ENCODE results near the gene DBH.

Gene DBH

DNA sequence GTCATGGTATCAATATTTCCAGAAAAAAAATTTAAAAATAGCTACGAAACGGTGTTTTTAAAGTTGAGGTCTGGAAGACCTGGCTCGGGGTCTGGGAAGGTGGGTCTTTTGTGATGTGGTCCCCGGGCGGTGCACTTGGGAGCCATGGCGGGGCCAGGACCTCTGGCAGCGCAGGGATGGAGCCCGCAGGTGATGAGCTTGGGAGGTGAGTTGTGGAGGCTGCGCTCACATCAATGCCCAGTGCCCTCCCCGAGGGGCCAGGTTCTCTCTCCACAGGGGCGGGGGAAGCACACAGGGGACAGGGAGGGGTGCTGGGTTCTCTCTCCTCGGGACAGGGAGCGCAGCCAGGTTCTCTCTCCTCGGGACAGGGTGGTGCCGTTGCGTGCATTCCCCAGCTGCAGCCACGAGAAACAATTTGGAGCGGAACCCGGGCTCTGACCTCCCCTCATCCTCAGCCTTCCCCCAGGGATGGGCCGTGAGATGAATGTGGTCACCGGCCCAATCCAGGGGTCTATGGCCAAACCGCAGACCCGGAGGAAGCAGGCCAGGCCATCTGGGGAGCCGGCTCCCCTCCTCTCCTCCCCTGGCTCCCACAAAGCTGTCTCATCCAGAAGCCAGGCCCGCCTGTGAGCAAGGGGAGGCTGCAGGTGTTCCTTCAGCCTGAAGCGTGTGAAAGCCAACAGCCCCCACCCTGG is 25.8 kb downstream of the DBH start:
- H3K9me3 ChIP-seq (ENCODE audit: insufficient read depth, low read length), result no peaks in the 10 kb centered on the region
- H3K36me3 ChIP-seq (ENCODE audit: insufficient read depth, insufficient read length, low read length), result no peaks in the 10 kb centered on the region
- H3K27me3 ChIP-seq (ENCODE audit: insufficient read depth, insufficient read length), result peaks cover 29% of the 10 kb centered on the region
- H3K4me3 ChIP-seq (ENCODE audit: insufficient read length, low read depth), result no peak overlapping the region
- no peak for DNase-seq (ENCODE audit: low read depth, low spot score)
- H3K4me1 ChIP-seq (ENCODE audit: insufficient read depth, insufficient read length), result peaks cover 10% of the 10 kb centered on the region
- TF ChIP-seq YY1 (IDR thresholded peaks at IDR 0.05; ENCODE audit: insufficient read depth, insufficient read length) (no peak), ZNF274 (IDR thresholded peaks at IDR 0.05; ENCODE audit: low read depth, low read length) (no peak), SUZ12 (IDR thresholded peaks at IDR 0.05; ENCODE audit: extremely low read depth, insufficient read depth, insufficient read length) (no peak)
- H3K9ac ChIP-seq (ENCODE audit: insufficient read length, low read depth), result no peak overlapping the region

DNA sequence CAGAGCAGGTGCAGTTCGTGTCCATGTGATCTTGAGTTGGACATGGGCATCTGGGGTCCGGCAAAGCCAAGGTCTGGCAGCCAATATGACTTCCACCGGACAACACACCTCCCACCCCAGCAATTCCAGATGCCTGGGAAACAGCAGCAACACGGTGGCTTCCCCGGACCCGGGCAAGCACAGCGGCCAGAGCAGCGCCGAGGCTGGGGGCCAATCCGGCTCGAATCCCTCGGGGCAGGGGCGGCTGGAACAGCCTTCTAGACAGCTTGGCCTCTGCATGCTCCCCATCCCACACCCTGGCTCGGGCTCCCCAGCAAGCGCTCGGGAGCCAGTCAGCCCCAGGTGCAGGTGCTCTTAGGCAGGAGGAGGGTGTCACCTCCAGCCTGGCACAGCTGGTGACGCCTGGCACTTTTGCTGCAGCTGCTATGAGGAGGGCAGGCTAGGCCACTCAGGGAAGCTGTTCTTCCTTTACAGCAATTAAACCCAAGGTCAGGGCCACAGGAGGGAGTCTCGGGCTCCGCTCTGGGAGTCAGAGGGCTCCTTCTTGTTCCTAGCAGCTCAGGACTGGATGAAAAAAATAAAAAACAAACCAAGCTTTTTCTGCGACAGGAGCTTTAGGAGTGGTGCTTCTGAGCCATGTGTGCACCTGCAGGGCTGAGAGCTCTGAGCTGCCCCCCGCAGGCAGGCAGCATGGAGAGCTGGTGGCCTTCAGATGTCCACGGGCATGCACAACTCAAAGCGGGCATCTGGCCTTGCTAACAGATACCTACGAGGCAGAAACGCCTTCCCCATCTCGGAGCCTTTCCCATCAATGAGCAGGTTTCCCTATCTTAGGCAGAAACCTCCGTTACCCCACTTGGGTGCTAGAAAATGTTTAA is 28.2 kb downstream of the DBH start:
- H3K9ac ChIP-seq (ENCODE audit: insufficient read length, low read depth), result no peak overlapping the region
- peaks cover 1% of the 10 kb centered on the region for H3K4me1 ChIP-seq (ENCODE audit: insufficient read depth, insufficient read length)
- no peaks in the 10 kb centered on the region for H3K36me3 ChIP-seq (ENCODE audit: insufficient read depth, insufficient read length, low read length)
- peaks cover 13% of the 10 kb centered on the region for H3K27me3 ChIP-seq (ENCODE audit: insufficient read depth, insufficient read length)
- no peak overlapping the region for H3K4me3 ChIP-seq (ENCODE audit: insufficient read length, low read depth)
- H3K9me3 ChIP-seq (ENCODE audit: insufficient read depth, low read length), result no peaks in the 10 kb centered on the region
- DNase-seq (ENCODE audit: low read depth, low spot score), result no peak
- no peak for TF ChIP-seq YY1 (IDR thresholded peaks at IDR 0.05; ENCODE audit: insufficient read depth, insufficient read length)
- no peak for TF ChIP-seq SUZ12 (IDR thresholded peaks at IDR 0.05; ENCODE audit: extremely low read depth, insufficient read depth, insufficient read length)
- no peak for TF ChIP-seq ZNF274 (IDR thresholded peaks at IDR 0.05; ENCODE audit: low read depth, low read length)

DNA sequence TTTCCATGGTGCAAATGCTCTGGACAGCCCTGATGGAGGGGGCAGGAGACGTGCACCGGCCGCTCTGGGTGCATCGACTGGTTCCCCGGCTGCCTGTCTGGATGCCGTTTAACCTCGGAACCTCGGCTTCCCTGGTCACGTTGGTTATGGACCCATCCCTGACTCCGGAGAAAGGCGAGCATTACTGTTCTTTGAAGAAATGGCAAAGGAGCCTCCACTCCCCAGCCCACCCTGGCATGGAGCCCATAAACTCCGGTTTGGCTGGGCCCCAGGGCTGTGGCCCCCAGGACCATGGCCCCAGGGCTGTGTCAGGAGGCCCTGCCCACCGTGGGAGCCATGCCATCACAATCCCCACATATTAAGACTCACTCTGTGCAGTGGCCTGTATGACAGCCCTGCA is 28.9 kb downstream of the DBH start:
- TF ChIP-seq SUZ12 (IDR thresholded peaks at IDR 0.05; ENCODE audit: extremely low read depth, insufficient read depth, insufficient read length), result no peak
- no peak for TF ChIP-seq ZNF274 (IDR thresholded peaks at IDR 0.05; ENCODE audit: low read depth, low read length)
- TF ChIP-seq YY1 (IDR thresholded peaks at IDR 0.05; ENCODE audit: insufficient read depth, insufficient read length), result no peak
- H3K9ac ChIP-seq (ENCODE audit: insufficient read length, low read depth), result no peak overlapping the region
- no peaks in the 10 kb centered on the region for H3K9me3 ChIP-seq (ENCODE audit: insufficient read depth, low read length)
- H3K27me3 ChIP-seq (ENCODE audit: insufficient read depth, insufficient read length), result peaks cover 6% of the 10 kb centered on the region
- no peak for DNase-seq (ENCODE audit: low read depth, low spot score)
- no peak overlapping the region for H3K4me3 ChIP-seq (ENCODE audit: insufficient read length, low read depth)
- peaks cover 4% of the 10 kb centered on the region for H3K4me1 ChIP-seq (ENCODE audit: insufficient read depth, insufficient read length)
- no peaks in the 10 kb centered on the region for H3K36me3 ChIP-seq (ENCODE audit: insufficient read depth, insufficient read length, low read length)

GRCh38 chr9:133665535-133665934 is 29.4 kb downstream of the DBH start:
- no peaks in the 10 kb centered on the region for H3K9me3 ChIP-seq (ENCODE audit: insufficient read depth, low read length)
- no peak overlapping the region for H3K4me3 ChIP-seq (ENCODE audit: insufficient read length, low read depth)

GRCh38 chr9:133666387-133666786 is 30.2 kb downstream of the DBH start:
- no peak for TF ChIP-seq ZNF274 (IDR thresholded peaks at IDR 0.05; ENCODE audit: low read depth, low read length)
- no peak for TF ChIP-seq YY1 (IDR thresholded peaks at IDR 0.05; ENCODE audit: insufficient read depth, insufficient read length)
- no peak for TF ChIP-seq SUZ12 (IDR thresholded peaks at IDR 0.05; ENCODE audit: extremely low read depth, insufficient read depth, insufficient read length)
- H3K27me3 ChIP-seq (ENCODE audit: insufficient read depth, insufficient read length), result no peaks in the 10 kb centered on the region

More at GRCh38 chr9:133665535-133665934, 29.4 kb downstream of the DBH start:
- TF ChIP-seq ZNF274 (IDR thresholded peaks at IDR 0.05; ENCODE audit: low read depth, low read length) (no peak), SUZ12 (IDR thresholded peaks at IDR 0.05; ENCODE audit: extremely low read depth, insufficient read depth, insufficient read length) (no peak), YY1 (IDR thresholded peaks at IDR 0.05; ENCODE audit: insufficient read depth, insufficient read length) (no peak)
- Histone ChIP-seq H3K27me3 (ENCODE audit: insufficient read depth, insufficient read length) (peaks cover 2% of the 10 kb centered on the region), H3K36me3 (ENCODE audit: insufficient read depth, insufficient read length, low read length) (no peaks in the 10 kb centered on the region), H3K9ac (ENCODE audit: insufficient read length, low read depth) (no peak overlapping the region), H3K4me1 (ENCODE audit: insufficient read depth, insufficient read length) (peaks cover 5% of the 10 kb centered on the region)
- no peak for DNase-seq (ENCODE audit: low read depth, low spot score)

DNA sequence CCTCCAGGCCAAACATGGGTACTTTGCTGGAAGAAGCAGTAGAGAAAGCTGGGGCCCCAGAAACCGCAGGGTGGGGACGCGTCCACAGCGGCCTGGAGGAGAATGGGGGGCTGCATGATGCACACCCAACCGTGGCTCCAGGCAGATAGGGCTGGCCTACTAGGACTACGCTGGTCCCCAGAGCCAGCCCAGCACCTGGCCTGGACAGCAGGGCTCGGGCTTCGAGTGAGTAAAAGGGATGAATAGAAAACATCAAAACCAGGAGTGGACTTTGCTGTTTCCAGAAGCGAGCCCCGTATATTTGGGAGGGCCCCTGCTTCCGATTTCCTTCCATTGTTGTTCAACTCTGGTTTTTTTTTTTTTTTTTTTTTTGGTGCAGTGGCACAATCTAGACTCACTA is 30.7 kb downstream of the DBH start:
- Histone ChIP-seq H3K36me3 (ENCODE audit: insufficient read depth, insufficient read length, low read length) (no peaks in the 10 kb centered on the region), H3K9me3 (ENCODE audit: insufficient read depth, low read length) (no peaks in the 10 kb centered on the region), H3K27me3 (ENCODE audit: insufficient read depth, insufficient read length) (no peaks in the 10 kb centered on the region), H3K9ac (ENCODE audit: insufficient read length, low read depth) (no peak overlapping the region), H3K4me3 (ENCODE audit: insufficient read length, low read depth) (no peak overlapping the region), H3K4me1 (ENCODE audit: insufficient read depth, insufficient read length) (peaks cover 9% of the 10 kb centered on the region)
- DNase-seq (ENCODE audit: low read depth, low spot score), result no peak
- TF ChIP-seq ZNF274 (IDR thresholded peaks at IDR 0.05; ENCODE audit: low read depth, low read length) (no peak), SUZ12 (IDR thresholded peaks at IDR 0.05; ENCODE audit: extremely low read depth, insufficient read depth, insufficient read length) (no peak), YY1 (IDR thresholded peaks at IDR 0.05; ENCODE audit: insufficient read depth, insufficient read length) (no peak)

More at GRCh38 chr9:133666387-133666786, 30.2 kb downstream of the DBH start:
- DNase-seq (ENCODE audit: low read depth, low spot score), result no peak
- Histone ChIP-seq H3K4me3 (ENCODE audit: insufficient read length, low read depth) (no peak overlapping the region), H3K4me1 (ENCODE audit: insufficient read depth, insufficient read length) (peaks cover 9% of the 10 kb centered on the region), H3K36me3 (ENCODE audit: insufficient read depth, insufficient read length, low read length) (no peaks in the 10 kb centered on the region), H3K9ac (ENCODE audit: insufficient read length, low read depth) (no peak overlapping the region), H3K9me3 (ENCODE audit: insufficient read depth, low read length) (no peaks in the 10 kb centered on the region)

Measured in NT2/D1 (cell line).